HL-60/S4 treated with phorbol 12-myristate 13-acetate at 8.2 ng/mL for 4 days and 3 days (cell line): Measurements from ENCODE around the gene STIP1.

Experiments used
- in situ Hi-C: fragments of 300-500 bp; cut with MboI; formaldehyde crosslinking; loops from 2 replicates; pipeline ENCODE4 v1.15.0; 2022; ENCODE audit warnings: low sequenced_read_pairs

STIP1 gene

DNA sequence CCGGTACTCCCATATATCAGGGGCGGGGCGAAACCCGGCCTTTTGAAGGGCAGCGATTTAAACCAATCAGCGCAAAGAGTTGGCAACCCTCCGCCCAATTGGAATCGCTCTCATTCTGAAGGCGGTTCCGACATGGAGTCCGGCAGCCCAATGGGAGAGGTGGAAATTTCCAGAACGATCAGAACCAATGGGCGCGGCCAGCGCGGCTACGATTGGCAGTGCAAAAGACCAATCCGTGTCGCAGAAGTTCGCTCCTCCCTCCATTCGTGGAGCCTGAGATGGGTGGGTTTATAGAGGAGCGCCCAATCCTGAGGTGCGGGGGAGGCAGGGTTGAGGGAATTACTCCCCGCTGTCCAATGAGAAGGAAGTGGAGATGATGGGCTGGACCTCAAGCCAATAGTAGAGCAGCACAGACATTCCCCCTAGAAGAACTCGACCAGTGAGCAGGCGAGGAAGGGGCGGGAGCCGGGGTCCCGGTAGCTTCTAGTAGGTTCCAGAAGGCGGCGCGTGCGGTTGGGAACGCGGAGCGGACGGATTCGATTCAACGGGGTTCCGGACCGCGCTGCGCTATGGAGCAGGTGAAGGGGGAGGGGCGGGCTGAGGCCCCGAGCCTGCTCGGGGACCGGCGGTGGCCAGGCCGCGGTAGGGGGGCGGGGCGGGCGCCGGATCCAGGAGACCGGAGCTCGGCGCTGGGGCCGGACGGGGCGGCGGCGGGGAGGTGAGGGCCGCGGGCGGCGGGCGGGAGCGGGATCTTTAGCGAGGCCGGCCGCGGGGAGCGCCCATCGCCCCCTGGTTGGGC lies at the start of gene STIP1:
Gene STIP1 (plus strand): TSS at position 479 of the 799 bp plus-strand sequence. CDS start 91 bp downstream, at position 570.
- in situ Hi-C loops = no loop called here

DNA sequence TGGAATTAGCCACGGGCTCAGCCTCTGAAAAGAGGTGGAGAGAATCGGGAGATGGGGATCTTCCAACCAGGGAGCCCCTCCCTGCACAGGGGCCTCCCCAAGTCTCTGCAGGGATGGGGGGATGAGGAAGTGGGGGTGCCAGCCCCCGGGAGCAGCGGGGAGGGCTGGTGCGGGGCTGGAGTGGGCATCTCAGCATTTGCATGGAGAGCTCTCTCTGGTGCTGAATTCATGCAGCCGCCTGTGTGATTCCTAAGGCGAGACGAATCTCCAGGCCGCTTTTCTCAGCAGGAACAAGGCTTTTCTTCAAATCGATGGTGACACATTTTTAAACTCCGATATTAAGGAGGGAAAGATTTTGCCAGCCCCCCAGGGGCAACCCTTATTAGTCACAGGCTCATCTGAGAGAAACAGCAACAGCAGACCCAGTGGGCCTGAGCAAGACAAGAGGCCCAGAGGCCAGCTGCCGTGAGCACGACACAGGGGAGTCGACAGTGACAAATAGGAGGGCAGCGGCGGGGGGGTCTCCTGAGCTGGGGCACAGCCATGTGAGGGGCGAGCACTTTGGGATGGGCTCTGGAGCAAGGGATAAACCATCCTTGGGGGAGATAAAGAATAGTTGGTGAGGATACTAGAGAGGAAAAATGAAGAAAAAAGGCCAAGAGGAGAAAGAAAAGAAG lies 49.1 kb upstream of the STIP1 start:
- in situ Hi-C loops = no loop called here

DNA sequence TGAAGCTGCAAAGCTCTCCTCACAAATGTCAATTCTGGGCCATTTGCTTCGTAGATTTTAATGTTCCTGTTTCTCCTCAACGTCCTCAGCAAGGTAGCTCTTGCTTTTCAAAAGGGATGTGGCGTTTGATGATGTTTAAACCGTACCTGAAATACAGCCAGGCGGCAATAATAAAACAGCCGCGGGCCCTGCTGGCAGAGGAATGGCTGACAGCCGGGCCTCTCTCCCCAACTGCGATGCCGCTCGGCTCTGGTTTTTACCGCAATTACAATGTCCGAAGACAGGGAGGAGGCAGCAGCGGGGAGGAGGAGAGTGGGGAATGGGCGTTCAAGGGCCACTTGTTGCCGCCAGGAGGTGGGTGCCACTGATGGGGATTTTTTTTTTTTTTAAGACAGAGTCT lies 47.6 kb upstream of the STIP1 start:
- in situ Hi-C loops = no loop called here

DNA sequence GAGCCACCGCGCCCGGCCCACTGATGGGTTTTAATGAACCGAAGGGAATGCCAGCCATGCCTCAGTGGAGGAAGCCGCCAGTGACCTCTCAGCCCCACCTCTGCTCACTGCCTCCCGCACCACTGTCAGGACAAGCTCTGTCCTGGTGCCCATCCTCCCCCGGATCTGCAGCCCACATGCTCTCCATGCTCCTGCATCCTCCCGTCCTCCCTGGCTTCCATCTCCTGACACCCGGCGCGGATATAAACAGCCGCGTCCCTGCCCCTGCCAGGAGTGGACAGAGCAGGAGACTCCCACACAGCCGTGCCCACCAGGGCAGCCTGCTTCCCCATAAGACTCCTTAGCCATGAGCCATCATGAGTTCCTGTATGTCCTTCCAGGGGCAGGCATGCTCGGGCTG lies 46.9 kb upstream of the STIP1 start:
- in situ Hi-C loops = no loop called here

DNA sequence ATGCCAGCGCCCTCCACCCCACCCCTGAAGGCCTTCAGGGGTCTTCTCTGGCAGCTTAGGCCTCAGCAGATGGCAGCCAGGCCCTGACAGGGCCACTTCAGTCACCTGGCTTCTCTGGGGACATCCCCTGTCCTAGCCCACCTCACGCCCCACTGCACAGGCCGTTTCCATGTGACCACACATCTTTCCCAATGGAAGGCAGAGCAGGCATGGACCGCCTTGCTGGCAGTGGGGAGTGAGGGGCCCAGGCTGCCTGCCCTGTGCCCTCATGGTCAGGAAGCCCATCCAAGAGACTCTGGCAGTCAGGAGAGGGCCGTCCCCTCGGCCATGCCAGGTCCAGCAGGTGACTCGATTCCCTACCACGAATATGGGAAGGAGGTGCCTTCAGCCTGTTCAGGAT lies 45.9 kb upstream of the STIP1 start:
- in situ Hi-C loops = no loop called here

DNA sequence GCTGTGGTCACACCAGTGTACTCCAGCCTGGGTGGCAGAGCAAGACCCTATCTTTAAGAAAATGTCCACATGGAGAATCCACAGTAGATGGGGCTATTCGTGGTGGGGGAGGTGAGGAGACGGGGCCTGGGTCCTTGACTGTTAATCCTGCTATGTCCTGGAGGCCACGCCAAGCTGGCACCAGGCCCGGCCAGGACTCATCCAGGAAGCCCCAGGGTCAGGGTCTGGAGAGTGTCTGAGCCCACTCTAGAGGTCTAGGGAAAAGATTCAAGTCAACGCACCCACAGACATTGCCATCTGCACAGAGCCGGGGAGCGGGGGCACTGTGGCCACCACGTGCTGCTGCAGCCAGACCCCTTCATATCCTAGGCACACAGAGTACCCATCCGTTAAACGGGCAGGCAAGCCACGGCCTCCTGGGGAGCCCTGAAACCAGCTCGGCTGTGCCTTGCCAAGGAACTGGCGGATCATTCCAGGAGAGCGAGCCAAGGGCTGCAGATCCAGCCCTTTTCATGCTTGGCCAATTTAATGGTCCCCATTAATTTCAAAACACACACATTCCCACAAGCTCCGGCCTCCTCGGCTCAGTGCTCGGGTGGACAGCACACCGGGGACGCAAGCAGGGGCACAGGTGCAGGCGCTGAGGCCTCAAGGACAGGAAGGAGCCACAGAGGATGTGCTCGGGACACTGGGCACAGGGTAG lies 44.7 kb upstream of the STIP1 start:
- in situ Hi-C loops = no loop called here

DNA sequence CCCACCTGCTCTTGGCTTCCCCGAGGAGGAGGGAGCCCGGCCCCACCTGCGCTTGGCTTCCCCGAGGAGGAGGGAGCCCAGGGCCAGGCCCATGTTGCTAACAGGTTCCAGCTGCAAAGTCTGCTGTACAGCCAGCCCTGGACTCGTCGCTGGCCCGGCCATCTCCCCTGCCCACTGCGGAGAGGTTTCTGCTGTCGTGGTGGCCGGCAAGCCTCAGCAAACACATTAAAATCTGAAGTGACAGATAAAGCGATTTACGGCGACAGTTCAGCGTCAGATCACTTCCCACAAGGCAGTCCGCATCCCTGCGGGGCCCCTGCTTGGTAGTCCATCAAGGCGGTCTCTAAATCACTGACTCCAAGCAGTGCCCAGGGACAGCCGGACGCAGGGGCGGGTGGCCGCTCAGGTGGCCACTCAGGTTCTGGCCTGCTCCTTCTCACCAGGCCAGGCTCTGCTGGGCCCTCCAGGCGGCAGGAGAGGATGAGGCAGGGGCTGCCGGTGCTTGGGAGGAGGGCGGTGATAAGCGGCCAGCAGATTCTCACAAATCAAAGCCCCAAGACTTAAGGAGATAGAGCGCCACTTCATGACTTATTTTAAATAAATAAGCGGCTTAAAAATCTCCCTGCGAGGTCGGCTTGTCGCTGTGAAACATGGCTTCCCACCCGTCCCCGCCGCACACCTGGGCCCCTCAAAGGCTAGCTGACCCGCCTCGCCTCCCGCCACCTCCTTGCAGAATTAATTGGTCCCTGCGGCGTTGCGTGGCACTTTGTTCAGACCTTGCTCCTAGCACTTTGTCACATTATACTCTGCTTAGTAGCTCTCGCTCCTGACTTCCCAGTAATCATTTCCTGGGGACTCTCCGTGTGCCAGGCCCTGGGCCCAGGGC lies 41.1 kb upstream of the STIP1 start:
- in situ Hi-C loops = no loop called here

DNA sequence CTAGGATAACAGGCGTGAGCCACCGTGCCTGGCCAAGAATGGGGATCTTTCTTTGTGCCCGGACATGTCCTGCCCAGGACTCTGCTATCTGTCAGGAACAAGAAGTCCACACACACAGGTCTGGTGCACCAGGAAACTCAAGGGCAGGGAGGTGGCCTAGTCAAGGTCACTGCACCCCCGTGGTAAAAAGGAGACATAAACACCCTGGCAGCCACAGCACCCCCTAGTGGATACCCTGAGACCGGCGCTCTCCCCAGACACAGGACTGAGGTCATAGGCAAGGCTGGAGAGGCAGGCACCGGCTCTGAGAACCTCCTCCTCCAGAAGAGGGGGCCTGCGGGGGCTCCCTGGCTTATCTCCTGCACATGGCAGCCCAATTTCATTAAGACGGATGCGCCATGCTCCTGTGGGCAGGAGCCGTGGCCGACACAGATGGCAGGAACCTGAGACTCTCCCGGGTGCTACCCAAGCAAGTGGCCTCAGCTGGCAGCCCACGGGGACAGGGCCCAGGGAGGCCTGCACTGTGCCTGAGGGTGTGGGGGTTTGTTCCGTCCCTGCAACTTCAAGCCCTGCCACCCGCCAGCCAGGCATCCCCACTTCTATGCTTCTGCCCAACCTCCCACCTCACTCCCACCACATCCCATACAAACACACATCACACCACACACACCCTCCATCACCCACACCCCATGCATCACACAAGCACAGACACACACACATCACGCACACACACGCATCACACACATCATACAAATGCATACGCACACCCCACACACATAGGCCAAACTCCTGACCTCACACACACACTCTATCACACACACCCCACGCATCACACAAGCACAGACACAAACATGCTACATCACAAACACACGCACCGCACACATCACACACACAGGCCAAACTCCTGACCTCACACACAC lies 39.7 kb upstream of the STIP1 start:
- in situ Hi-C loops = no loop called here

DNA sequence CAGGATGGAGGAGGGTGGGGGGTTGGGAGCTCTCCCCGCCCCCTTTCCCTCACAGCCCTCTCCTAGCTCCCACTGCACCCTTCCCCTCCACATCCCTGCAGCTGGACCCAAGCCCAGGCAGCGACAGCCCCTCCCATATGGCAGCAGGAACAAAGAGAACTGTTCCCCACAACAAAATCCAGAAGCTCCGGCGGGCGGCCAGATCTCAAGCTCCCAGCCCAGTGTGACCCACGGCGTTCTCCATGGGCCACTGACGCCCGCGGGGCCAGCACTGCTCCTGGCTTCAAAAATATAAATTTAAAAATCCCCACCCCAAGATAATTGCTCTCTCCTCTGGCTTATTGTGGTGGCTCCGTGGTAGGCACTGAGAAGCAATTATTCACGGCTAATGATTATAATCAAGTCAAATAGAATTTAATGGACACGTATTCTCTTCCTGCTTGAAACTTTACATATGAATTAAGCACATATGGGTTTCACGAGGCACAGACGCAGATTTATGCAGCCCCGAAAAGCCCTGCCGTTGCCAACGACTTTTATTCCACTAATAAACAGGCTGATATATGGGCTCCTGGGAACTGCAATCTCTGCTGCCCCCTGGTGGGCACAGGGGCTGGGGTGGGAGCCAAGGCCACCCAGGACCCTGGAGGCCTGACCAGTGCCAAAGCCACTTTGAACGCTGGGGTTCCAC lies 37.6 kb upstream of the STIP1 start:
- in situ Hi-C loops = no loop called here

DNA sequence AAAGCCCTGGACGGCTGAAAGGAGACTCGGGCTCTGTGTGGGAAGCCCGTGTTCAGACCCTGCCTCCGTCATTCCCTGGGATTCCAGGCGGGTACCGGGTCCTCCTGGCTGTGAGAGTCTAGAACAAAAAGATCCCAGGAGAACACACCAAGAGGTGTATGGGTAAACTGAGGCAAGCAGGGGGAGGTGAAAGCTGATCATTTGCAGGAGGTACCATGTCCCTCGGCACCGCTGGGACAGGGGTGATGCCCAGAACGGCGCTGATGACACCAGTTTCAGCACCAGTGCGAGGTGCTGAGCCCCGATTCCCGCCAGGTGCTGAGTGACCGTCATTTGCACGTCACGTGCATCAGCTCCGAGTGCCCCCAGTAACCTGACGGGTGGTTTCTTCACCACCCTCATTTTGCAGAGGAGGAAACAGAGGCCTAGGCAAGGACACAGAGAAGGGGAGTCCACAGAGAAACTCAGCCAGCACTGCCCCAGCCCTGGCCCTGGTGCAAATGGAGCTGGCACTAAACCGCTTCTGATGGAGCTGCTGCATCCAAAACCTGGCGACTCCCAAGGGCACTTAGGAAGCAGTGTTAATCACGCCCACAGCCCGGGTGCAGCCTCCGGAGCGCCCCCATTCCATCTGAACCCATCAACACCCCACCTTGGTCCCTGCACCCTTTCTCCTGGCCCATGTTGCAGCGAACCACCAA lies 36.9 kb upstream of the STIP1 start:
- in situ Hi-C loops = no loop called here

DNA sequence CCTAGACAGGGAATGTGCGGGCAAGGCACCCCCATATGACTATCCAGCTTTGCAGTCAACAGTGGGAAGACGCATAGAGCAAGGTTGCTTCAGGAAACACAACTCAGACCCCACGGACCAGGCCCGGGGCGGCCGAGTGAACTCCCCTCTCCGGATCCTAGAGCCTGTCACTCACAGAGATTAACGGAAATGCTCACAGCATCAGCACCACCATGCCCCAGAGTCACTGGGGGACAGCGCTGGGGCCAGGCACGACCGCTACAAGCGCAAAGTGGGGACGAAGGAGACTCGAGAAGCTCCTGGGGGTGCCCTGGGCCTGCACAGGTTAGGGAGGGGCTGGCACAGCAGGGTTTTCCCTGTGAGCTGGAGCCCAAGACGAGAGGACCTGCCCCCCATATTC lies 35.9 kb upstream of the STIP1 start:
- in situ Hi-C loops = loop anchor here (25.0 kb wide), 1 partner anchor 313 kb away; the partner anchor contains the start of gene MARK2

DNA sequence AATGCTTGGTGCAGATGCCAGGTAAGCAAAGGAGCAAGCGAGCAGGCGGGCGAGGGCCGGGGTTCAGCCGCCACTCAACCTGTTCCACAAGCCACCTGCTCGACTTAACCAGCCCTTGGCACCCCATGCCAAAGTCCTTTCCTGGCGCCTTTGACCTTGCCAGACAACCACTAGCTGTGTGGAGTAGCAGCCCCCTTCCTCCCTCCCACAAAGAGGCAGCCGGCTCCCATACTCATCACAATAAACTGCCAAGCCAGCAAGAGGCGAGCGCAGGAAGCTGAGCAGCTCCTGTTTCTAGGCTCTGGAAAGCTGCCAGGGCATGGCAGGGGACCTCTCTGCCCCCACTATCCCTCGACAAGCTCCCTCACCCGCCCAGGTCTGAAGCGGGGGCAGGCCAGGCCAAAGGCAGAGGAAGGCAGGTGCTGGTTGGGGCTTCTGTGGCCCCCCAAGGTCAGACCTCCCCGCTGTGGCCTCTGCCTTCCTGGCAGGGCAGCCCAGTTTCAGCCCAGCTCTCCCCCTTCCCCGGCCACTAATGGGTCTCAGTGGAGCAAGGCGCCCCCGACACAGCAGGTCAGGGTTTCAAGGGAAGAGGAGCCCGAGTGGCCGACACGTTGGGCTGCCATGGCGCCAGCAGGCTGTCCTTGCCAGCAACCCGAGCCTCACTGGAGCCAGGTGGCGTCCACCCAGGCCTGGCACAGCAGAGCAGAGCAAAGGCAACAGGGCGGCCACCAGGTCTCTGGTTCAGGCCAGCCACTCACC lies 35.3 kb upstream of the STIP1 start:
- in situ Hi-C loops = loop anchor here (25.0 kb wide), 1 partner anchor 313 kb away; the partner anchor contains the start of gene MARK2

DNA sequence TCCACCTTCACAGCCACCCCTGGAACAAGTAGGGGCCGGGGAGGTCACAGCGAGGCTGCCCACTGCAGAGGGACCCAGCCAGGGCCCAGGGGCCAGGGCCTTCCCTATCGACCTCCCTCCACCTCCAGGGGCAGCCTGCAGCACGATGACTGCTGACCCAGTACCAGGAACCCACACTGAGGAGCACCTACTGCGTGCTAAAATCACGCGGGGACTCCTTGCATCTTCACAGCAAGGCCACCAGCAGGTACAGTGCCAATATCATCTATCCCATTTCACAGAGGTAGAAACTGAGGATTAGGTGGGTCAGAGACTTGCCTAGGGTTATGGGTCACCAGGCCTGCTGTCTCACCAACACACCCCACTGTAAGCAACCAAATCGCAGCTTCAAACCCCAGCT lies 34.6 kb upstream of the STIP1 start:
- in situ Hi-C loops = loop anchor here (25.0 kb wide), 1 partner anchor 314 kb away; the partner anchor contains the start of gene MARK2

DNA sequence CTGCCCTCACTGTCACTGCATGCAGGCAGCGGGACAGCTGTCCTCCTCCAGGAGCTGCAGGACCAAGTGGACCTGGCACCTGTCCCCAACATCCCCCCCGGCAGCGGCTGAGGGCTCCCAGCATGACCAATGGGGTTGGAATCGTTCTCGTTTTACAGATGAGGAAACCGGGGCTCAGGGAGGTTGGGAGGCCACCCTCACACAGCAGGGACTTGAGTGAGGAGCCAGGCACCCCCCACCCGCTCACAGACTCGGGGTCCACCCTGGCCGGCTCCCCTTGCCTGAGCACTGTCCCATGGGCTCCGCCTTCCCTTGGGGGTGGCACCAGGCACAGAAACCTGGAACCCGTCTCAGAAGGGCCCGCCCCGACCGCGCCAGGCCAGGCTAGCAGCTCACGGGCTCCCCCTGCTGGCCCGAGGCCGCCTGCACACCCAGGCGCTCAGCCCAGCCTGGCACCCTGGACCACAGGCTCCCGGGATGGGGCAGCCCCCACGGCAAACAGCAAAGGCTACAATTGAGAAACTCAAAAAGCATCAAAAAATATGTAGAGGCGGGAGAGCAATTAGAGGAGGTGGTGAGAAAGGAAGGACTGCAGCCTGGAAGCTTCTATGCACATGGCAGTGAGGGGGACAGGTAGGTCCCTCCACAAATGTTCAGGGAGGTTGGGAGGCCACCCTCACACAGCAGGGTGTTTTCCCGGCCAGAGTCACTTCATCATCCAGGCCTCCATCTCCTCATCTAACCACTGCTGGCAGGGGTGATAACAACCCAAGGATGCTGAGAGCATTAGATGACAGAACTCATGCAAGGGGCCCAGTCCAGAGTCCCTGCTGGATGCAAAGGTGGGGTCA lies 32.9 kb upstream of the STIP1 start:
- in situ Hi-C loops = loop anchor here (25.0 kb wide), 1 partner anchor 316 kb away; the partner anchor contains the start of gene MARK2

DNA sequence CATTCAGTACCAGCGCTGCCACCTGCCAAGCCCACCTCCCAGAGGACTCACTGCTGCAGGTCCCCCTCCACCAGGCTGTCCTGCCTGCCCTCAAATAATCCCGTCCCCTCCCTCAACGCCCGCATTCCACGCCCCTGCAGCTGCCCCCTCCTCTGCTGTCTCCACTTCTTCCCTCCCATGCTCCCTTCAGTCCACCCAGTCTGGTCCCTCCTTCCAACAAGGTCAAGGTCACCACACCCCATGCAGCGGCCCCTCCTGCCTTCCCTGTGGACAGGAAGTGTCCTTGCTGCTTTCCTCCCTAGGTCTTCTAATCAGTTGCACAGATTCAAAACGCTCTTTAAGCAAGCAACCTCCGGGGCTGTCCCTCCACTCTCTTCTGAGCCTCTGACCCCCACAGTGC lies 32.2 kb upstream of the STIP1 start:
- in situ Hi-C loops = loop anchor here (25.0 kb wide), 1 partner anchor 317 kb away; the partner anchor contains the start of gene MARK2

DNA sequence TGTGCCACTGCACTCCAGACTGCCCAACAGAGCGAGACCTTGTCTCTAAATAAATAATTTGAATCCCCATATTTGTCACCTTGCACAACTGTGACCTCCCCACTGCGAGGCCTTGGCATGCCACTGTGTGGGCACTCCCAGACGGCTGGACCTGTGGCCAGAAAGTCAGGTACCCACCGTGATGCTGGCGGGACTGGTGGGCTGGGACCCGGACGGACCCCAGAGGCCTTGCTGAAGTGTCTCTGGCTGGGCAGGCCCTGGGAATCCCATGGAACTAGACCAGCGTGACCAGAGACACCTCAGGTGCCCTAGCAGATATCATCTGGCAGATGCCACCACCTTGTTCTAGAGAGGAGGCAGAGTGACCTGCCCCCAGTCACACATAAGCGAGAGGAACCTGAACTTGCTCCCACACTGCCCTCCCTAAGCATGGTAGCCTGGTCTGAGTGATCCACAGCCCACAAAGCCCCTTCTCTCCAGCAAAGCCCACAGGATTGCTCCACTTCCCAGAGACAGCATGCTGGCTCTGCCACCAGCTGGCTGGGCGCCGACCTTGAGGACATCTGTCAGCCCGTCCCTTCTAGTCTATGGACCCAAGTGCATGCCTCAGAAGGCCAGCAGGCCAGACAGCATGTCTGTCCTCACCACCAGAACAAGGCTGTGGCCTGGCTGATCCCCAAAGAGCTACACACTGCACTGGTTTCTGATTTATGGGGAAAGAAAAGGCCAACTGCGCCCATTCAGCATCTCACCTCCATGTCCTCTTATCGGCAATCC lies 29.5 kb upstream of the STIP1 start:
- in situ Hi-C loops = loop anchor here (25.0 kb wide), 1 partner anchor 319 kb away; the partner anchor contains the start of gene MARK2
